NOMO-1 treated with dmso at 0.1 percent for 144 hours (cell line): ENCODE results near the gene ELK4.
A peak's percentile ranks its signal among the peaks of the same experiment; 100 is the strongest.

ENCODE experiments used
- DNase-seq: peaks from one replicate; lab custom pipeline; 2025; ENCODE audit not compliant: unreplicated experiment; lab: John Stamatoyannopoulos, UW

Gene ELK4, protein sequence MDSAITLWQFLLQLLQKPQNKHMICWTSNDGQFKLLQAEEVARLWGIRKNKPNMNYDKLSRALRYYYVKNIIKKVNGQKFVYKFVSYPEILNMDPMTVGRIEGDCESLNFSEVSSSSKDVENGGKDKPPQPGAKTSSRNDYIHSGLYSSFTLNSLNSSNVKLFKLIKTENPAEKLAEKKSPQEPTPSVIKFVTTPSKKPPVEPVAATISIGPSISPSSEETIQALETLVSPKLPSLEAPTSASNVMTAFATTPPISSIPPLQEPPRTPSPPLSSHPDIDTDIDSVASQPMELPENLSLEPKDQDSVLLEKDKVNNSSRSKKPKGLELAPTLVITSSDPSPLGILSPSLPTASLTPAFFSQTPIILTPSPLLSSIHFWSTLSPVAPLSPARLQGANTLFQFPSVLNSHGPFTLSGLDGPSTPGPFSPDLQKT

DNA sequence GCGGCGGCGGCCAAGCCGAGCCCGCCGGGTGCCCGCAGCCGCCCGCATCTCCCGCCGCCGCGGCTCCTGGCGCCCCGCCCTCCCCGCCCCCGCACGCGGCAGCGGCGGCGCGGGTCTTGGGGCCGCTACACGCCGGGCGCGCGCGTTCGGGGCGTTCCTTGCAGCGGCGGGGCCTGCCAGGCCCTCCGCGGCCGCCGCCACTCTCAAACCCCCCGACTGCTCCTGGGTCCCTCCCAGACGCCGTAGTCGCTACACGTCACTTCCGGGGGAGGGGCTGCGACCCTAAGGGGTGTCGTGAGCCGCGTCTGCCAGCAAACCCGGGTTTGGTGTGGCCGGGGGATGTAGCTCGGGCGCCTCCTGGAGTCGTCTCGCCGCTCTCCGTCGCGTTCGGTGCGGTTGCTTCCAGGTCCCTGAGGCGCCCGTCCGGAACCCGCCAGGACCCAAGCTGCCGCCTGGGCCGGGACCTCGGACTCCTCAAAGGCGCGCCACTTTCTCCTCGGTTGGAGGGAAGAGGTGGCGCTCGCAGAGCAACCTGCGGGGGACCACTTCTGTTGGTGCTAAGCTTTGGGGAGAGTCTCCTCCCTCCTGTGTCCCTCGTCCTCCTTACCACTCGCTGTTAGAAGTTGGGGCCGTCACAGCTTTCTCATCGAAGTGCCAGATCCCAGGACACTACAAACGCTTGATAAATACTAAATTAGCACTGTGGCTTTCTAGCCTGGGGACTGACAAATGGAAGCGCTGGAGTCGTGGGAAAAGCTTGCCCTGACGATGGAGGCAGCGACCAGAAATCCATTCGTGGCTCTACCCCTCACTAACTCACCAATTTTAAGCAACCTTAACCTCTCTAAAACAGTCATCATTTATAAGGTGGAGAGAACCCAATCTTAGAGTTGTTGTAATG lies at the start of gene ELK4:
TSS of gene ELK4 (minus strand) at position 244 of the 901 bp plus-strand sequence. CDS start 8,129 bp downstream, outside the sequence.
- peak; percentile 95 for DNase-seq

DNA sequence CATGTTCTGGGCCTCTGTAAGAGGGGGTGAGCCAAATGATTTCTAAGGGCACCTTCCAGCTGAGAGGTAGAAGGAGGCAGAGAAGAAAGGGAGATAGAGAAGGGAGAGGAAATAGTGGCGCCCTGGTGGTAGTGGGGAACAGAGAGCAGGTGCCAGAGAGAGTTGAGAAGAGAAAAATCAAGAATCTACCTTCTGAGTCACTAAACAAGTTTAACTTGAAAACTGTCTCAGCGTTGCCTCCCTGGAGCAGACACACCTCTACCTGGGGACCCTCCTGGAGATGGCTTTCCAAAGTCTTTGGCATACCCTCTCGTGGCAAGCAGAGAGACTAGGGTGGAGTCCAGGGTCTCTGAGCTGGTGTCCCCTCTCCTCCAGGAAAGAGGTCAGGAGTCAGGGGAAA lies 49.6 kb upstream of the ELK4 start:
- no peak for DNase-seq

DNA sequence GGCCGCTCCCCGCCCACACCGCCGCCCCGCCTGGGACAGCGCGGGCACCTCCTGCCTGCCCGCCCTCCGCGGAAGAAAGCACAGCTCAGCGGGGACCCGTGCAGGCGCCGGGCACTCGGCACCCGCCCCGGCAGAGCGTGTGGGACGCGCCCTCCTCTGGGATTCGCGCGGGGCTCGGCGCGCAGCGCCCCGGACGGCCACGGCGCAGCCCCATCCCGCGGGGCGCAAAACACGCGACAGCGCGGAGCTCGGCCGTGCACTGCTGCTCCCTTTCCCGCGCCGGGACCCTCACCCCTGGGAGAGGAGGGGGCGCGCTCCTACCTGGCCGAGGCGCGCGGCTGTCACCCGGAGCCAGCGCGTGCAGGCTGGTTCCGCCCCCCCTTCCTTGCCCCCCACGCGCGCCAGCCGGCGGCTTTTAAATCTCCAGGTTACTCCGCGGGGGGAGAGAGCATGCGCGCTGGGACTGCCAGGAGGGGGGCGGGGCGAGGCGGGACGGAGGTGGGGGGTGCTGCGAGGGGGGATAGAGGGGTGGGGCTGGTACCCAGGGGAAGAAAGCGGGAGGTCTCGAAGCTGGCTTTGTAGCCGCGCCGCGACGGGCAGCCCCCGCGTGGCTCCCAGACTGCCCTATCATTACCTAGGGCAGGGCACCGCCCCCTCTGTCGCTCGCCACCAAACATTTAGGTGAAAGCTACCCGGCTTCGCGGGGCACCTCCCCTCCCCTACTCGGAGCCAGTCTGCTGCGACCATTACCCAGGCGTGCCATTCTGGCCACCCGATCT lies 48.5 kb upstream of the ELK4 start, which contains the start of gene SLC45A3:
TSS of gene SLC45A3 (minus strand) at position 437 of the 779 bp plus-strand sequence. CDS start 15,853 bp downstream, outside the sequence.
- DNase-seq, result no peak

DNA sequence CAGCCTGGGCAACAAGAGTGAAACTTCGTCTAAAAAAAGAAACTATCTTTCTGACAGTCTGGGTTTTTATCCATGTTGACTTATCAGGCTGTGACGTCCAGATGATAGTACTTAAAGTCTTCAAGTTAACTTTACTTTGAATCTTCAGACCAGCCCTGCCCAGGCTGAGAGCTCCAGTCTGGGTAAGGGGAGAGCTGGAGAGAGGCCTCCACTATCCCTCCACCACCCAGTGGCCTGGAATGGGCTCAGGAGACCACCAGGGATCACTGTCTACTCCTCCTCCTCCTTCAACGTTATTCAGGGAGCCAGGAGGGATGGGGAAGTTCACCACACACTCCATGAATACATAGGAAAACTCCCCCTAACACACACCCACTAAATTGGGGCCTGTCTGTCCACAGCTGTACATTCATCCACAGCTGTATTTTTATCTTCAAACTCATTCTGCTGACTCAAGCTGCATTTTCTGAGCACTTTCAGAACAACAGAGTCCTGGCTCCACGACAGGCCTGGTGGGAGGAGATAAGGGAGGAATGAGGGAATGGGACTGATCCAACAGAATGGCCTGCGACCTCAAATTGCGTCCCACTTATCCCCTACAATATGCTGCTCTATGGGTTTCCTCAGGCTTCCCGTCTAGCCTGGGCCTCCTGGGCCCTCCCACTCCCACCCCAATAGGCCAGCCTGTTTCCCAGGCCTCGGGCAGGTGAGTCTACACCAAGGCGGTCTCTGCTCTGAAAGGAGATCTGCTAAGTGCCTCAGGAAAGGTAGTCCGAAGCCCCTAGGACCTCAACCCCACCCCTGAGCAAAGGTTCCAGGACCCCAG lies 46.7 kb upstream of the ELK4 start:
- DNase-seq, result no peak

DNA sequence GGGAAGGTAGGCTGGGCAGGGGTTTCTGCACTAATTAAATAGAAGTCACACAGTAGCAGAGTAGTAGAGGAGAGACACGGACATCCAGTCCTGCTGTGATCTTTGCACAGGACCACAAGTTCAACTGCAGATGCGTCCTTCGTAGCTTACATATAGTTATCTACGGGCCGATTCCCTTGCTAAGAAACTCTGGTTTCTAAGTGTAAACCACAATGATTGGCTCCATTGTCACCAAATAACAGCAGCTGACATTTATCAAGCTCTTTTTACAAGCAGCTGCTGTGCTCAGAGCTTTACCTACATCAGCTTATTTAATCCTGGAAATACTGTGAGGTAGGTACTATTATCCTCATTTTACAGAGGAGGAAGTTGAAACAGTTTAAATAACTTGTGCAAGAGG lies 45.4 kb upstream of the ELK4 start:
- no peak for DNase-seq

DNA sequence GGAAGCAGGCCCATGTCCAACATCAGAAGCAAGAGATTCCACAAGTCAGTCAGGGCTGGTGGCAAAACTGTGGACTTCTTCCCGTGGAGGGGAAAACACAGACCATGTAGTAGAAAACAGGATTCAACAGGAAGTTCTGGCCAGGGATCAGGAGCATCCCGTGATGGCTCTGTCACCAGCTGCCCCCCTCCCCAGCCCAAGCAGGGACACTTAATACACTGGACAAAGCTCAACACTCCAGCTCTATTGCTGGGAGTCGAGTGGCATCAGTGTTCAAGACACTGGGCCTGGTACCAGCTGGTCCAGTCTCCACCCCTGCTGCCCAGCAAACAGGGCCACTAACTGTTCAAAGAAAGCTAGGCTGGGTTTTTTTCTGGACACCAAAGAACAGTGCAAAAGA lies 44.8 kb upstream of the ELK4 start:
- DNase-seq, result no peak

DNA sequence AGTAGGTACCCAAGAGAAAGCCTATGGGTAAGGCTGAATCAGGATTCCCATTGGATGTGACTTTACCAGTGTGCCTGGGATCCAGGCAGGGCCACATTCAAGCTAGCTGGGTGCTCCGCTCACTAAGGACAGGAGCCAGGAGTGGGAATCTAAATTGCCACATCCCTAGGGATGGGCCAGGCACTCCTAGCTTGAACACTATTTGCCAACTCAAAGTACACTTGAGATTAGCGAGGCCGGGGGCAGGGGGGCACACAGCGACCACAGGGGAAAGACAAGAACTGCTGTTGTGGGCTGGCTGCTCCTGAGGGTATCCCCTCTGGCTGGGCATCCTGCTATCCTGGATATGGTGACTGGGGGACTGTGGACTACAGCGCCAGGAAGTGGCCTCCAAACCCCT lies 44.2 kb upstream of the ELK4 start:
- DNase-seq, result no peak

DNA sequence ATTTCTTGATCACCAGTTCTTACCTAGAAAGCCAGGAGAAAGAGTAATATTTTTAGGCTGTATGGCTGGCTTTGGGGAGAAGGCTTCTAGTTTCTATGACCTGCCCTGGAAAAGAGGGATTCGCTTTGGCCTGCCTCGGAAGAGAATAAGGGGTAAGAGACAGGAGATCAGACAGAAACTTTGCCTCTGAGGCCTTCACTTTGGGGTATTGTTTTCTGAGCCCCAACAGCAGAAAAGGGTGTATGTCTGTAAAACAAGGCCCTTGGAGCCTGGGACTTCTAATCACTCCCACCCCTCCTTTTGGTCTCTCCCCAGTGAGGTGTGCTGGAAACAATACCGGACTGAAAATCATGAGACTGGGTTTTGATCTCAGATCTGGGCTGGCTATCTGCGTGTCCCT lies 43.4 kb upstream of the ELK4 start:
- no peak for DNase-seq

DNA sequence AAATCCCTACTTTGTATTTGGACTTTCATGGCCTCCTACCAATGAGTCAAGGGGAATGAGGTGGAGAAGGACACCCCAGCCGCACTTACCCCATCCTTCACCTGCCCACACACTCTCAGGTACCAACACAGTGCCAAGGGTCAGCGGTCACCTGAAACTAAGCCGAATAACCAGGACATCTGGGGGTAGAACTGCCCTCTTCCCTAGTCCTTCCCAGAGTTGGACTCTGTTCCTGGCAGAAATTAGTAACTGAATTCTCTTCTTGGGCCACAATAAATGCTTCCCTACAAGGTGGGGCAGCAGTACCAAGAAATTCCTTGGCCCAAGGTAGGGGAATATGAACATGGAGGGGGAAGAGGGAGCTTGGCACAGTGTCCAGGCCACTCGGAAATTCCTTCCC lies 41.2 kb upstream of the ELK4 start:
- DNase-seq, result no peak

DNA sequence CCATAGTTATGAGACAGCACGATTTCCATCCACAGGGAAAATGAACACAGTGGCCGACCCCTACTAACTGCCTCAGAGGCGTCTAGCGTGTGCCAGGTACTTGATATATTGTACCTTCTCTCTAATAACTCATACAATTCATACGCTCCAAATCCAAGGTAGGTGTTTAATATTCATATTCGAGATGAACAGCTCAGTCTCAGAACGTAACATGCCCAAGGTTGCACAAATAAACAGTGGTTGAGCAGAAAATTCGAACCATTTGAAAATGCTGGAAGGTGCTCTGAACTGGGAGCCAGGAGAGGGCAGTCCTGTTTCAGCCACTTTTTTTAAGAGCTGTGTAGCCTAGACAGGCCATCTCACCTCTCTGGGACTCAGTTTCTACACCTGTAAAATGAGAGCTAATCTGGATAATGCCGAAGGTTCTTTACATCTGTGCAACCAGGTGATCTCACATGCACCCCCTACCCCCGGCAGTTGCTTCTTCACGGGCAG lies 40.6 kb upstream of the ELK4 start:
- no peak for DNase-seq

DNA sequence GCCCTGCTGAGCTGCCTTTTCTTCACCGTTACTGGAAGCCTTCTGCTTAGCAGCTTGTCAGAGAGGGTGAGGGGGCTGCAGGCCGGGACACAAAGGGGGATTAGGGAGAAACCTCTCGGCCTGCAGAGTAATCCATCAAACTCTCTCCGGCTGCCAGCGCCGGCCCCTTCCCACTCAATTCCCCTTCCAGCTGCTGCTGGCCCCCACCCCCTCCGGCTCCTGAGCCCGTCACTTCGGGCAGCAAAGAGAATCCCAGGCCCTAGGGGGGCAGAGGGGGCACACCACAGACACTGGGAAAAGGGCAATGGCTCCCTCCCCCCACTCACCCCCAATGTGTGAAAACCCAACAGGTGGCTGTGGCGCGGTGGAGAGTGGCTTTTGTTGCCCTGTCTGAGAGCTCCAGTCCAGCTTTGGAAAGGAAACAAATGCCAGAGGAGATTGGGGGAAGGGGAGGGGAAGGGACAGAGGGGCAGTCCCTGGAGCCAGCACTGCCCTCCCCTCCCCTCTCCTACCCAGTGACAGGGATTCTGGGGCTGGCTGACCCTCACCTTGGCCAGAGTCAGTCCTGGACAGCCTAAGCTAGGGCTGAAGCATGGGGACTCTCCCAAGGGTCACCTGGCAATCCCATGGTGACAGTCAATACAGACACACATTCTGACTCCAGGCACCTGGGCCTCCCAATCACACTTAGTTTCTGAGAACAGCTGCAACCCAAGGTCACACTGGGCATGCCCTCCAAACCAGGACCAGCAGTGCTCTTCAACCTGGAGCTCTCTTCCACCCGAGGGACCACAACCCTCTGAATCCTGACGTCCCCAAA lies 39.0 kb upstream of the ELK4 start:
- no peak for DNase-seq

DNA sequence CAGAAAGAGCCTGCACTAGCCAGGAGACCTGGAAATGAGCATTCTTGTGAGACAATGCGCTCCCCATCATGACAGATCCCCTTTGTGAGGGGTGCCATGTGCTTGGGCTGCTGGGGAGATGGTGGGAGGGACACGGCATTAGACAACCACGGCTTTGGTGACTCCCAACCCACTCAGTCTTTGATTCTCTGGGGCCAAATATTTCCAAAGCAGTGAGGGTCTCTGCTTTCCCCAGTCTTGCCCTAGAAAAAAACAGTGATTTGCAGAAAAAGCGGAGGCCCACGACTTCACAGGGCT lies 38.3 kb upstream of the ELK4 start:
- no peak for DNase-seq

DNA sequence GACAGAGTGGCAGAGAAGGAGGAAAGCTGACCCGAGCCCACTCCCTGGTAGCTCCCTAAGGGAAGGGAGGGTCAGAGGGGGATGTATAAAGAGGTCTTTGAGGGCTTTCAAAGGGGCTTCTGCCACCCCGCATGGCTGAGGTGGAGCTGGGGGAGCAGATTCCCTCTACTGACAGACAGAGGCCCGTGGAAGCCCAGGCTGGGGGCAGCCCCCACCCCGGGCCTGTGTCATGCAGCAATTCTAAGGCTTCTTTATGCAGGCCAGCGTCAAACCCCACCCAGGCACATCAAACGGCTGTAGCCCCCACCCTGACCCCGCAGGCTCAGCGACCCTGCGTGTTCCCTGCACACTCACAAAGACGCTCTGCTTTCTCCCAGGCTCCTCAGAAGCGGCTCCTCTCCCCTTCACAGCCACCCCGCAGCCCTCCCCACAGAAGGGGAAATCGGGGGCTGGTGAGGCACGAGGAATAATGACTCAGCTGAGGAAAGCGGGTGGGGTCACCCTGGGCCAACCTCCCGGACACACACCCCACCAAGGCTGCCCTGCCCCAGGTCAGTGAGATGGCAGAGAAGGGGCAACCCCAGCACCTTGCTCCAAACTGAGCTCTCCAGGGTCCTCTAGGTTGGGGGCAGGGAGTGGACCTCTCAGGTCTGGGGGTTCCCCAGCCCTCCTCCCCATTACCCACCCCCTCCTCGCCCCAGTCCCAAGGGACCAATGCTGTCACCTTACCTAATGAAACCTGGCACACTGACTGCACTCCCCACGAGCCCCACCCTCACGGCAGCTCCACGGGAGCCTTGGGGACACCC lies 37.7 kb upstream of the ELK4 start:
- no peak for DNase-seq

DNA sequence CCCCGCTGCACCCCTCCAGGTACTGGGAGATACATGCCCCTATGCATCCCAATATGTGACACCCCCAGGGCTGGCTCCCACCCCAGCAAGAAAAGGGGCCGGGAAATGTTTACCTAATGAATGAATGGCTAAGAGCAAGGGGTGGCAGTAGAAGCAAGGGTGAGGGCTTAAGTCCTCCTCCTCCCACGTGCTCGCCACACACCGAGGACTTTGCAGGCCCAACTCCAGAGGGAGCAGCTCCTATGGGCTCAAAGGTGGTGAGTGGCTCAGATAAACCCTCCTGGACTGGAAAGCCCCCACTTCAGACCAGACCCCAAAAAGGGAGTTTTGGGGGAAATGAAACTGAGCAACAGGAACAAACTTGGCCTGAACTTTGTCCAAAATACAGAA lies 37.1 kb upstream of the ELK4 start:
- no peak for DNase-seq

DNA sequence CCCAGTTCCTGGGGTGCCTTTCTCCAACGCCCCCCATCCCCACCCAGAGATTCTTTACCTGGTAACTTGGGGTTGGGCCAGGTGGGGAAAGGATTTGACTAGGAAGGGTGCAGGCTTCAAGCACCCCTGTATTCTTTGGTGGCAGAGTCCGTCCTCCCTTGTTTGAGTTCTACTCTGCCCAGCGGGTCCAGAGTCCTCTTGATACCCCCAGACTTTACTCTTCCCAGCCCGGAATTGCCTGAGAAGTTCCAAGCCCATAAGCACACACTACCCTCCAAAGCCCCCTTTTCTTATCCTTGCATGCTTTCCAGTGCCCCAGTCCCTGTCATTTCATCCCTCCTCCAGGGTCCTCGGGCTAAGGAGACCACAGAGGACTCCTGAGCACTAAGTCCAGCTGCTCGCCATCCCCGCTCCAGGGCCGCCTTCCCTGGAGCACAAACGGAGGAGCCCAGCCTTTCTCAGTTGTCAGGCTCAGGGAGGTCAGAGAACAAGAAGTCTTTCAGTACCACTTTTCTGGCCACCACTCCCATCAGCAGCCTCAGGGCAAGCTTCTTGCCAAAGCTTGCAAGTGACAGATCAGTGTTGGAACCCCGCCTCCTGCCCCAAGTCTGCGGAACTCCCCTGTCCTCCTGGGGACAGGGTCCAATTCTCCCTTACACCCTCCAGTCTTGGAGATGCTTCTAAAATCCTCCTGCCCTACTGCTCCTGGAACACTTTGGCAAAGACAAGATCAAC lies 36.3 kb upstream of the ELK4 start:
- DNase-seq, result no peak

DNA sequence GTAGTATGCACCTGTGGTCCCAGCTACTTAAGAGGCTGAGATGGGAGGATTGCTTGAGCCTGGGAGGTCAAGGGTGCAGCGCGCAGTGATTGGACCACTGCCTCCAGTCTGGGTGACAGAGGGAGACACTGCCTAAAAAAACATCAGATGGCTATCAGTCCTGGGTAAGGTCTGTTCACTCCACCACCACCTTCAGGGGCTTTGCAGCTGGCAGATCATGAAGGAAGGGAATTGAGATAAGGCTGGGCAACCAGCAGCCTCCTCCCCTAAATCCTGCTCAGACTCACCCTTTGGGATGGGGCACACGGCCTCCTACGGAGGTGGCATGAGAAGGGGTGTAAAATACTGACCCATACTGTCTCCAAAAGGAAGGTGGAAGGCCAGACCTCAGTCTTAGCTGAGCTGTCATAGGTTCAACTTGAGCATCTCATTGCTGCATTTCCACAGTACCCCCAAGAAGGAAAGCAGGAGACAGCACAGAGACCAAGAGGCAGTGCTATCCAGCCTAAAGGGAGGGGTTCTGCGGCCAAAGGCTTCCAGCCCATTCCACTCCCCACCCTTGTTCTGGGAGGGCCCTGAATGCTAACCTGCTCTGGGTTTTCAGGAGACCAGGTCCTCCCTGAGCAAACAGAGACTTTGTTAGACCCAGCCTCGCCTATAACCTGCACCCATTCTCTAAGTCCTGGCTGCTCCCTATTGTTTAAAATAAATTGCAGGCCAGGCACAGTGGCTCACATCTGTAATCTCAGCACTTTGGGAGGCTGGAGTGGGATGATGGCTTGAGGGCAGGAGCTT lies 34.8 kb upstream of the ELK4 start:
- no peak for DNase-seq
